ENCODE results near the gene EXTL1.

DNA sequence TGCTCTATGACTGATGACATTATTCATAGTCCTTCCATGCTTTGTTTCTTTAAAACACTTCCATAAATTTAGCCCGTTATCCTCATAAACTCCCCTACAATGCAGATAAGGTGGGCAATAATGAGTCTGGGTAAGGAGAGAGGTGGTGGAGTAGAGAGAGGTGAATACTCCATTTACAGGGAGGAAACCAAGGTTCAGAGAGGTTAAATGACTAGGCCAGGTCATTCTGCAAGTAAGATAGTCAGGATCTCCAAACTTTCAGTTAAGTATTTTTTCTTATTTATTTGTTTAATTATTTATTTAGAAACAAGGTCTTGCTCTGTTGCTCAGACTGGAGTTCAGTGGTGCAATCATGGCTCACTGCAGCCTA is 49.8 kb upstream of the EXTL1 start:
- TF ChIP-seq POLR2A (IDR thresholded peaks at IDR 0.05) = no peak
- TF ChIP-seq, protein P1, sequence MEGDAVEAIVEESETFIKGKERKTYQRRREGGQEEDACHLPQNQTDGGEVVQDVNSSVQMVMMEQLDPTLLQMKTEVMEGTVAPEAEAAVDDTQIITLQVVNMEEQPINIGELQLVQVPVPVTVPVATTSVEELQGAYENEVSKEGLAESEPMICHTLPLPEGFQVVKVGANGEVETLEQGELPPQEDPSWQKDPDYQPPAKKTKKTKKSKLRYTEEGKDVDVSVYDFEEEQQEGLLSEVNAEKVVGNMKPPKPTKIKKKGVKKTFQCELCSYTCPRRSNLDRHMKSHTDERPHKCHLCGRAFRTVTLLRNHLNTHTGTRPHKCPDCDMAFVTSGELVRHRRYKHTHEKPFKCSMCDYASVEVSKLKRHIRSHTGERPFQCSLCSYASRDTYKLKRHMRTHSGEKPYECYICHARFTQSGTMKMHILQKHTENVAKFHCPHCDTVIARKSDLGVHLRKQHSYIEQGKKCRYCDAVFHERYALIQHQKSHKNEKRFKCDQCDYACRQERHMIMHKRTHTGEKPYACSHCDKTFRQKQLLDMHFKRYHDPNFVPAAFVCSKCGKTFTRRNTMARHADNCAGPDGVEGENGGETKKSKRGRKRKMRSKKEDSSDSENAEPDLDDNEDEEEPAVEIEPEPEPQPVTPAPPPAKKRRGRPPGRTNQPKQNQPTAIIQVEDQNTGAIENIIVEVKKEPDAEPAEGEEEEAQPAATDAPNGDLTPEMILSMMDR (IDR thresholded peaks at IDR 0.05) = no peak
